WTC11 (cell line): ENCODE measurements around the gene IQGAP3. TPM values are rescaled to one million over a fixed set of nuclear protein-coding genes. Genes with fewer than 3 reads are reported as not detected.

Experiments
- ATAC-seq: fragments of 200-7000 bp; cut with Tn5 transposase; 2 replicates; pipeline ENCODE4 v1.10.0; 2021; ENCODE audit warnings: mild to moderate bottlenecking, moderate library complexity
- CTCF ChIA-PET: fragments of 300-600 bp; sonication (Branson Sonifier 250); formaldehyde crosslinking; loops from one replicate; lab custom pipeline; 2021; ENCODE audit warnings: antibody characterized with exemption; lab: Charles Lee
- POLR2A ChIA-PET: fragments of 350-600 bp; sonication (Branson Sonifier 250); formaldehyde crosslinking; loops from one replicate; lab custom pipeline; 2021; ENCODE audit warnings: antibody characterized with exemption; lab: Charles Lee
- DNase-seq: peaks from one replicate; pipeline ENCODE4 v3.0.0; 2021; ENCODE audit warnings: low spot score
- H3K27ac Mint-ChIP-seq: 2 replicates; pipeline ENCODE4 v1.8.0; 2021; ENCODE audit warnings: mixed read lengths
- H3K27me3 Mint-ChIP-seq: 2 replicates; pipeline ENCODE4 v1.8.0; 2021; ENCODE audit warnings: low read depth, mild to moderate bottlenecking, moderate library complexity, mixed read lengths
- H3K36me3 Mint-ChIP-seq: 2 replicates; pipeline ENCODE4 v1.8.0; 2021; ENCODE audit warnings: mixed read lengths
- H3K4me1 Mint-ChIP-seq: 2 replicates; pipeline ENCODE4 v1.8.0; 2022; ENCODE audit warnings: mixed read lengths
- H3K4me3 Mint-ChIP-seq: 2 replicates; pipeline ENCODE4 v1.8.0; 2021; ENCODE audit warnings: mild to moderate bottlenecking, moderate library complexity, mixed read lengths
- H3K9me3 Mint-ChIP-seq: 2 replicates; pipeline ENCODE4 v1.8.0; 2021; ENCODE audit warnings: mixed read lengths
- ARID4B ChIP-seq: sonication (generic); formaldehyde crosslinking; IDR thresholded peaks from 2 replicates; pipeline ENCODE4 v1.8.0; 2023; ENCODE audit warnings: missing genetic modification reagents, mild to moderate bottlenecking, borderline replicate concordance
- ATF2 ChIP-seq: sonication (generic); formaldehyde crosslinking; IDR thresholded peaks from 2 replicates; pipeline ENCODE4 v1.8.1; 2022; ENCODE audit warnings: low read depth, missing genetic modification reagents, borderline replicate concordance
- CREM ChIP-seq: sonication (generic); formaldehyde crosslinking; IDR thresholded peaks from 2 replicates; pipeline ENCODE4 v1.8.1; 2022; ENCODE audit warnings: mild to moderate bottlenecking, missing genetic modification reagents, moderate library complexity
- ELF4 ChIP-seq: sonication (generic); formaldehyde crosslinking; IDR thresholded peaks from 2 replicates; pipeline ENCODE4 v1.8.1; 2022; ENCODE audit warnings: low read depth, mild to moderate bottlenecking, moderate library complexity, missing genetic modification reagents
- FOXJ3 ChIP-seq: sonication (generic); formaldehyde crosslinking; IDR thresholded peaks from 2 replicates; pipeline ENCODE4 v1.9.0; 2021; ENCODE audit warnings: missing genetic modification reagents, mild to moderate bottlenecking, borderline replicate concordance
- FOXP4 ChIP-seq: sonication (generic); formaldehyde crosslinking; IDR thresholded peaks from 2 replicates; pipeline ENCODE4 v1.8.0; 2022; ENCODE audit warnings: mild to moderate bottlenecking, missing genetic modification reagents
- GTF2I ChIP-seq: fragments of 250-450 bp; sonication (Bioruptor Pico); conservative IDR thresholded peaks from 2 replicates; pipeline ENCODE4 v1.4.0; 2021; ENCODE audit warnings: mild to moderate bottlenecking
- HMGXB4 ChIP-seq: sonication (generic); formaldehyde crosslinking; IDR thresholded peaks from 2 replicates; pipeline ENCODE4 v1.8.1; 2023; ENCODE audit warnings: mild to moderate bottlenecking, moderate library complexity, missing genetic modification reagents
- IRF1 ChIP-seq: sonication (generic); formaldehyde crosslinking; IDR thresholded peaks from 2 replicates; pipeline ENCODE4 v1.8.0; 2023; ENCODE audit warnings: missing genetic modification reagents
- IRF2 ChIP-seq: sonication (generic); formaldehyde crosslinking; IDR thresholded peaks from 2 replicates; pipeline ENCODE4 v1.8.0; 2022; ENCODE audit warnings: low read depth, missing genetic modification reagents, borderline replicate concordance
- JAZF1 ChIP-seq: fragments of 250-450 bp; sonication (Bioruptor Pico); IDR thresholded peaks from 2 replicates; pipeline ENCODE4 v1.9.0; 2021; ENCODE audit warnings: moderate library complexity, mild to moderate bottlenecking, inconsistent platforms
- JUN ChIP-seq: sonication (generic); formaldehyde crosslinking; IDR thresholded peaks from 2 replicates; pipeline ENCODE4 v1.8.0; 2023; ENCODE audit warnings: mild to moderate bottlenecking, missing genetic modification reagents
- MAX ChIP-seq: sonication (generic); formaldehyde crosslinking; IDR thresholded peaks from 2 replicates; pipeline ENCODE4 v1.8.0; 2022; ENCODE audit warnings: mild to moderate bottlenecking, missing genetic modification reagents
- MLX ChIP-seq: sonication (generic); formaldehyde crosslinking; IDR thresholded peaks from 2 replicates; pipeline ENCODE4 v1.8.1; 2023; ENCODE audit warnings: mild to moderate bottlenecking, missing genetic modification reagents, moderate library complexity
- MYBL2 ChIP-seq: sonication (generic); formaldehyde crosslinking; IDR thresholded peaks from 2 replicates; pipeline ENCODE4 v1.8.1; 2023; ENCODE audit warnings: mild to moderate bottlenecking, moderate library complexity, missing genetic modification reagents
- SMAD3 ChIP-seq: sonication (generic); formaldehyde crosslinking; IDR thresholded peaks from 2 replicates; pipeline ENCODE4 v1.8.0; 2022; ENCODE audit warnings: missing genetic modification reagents, mild to moderate bottlenecking, borderline replicate concordance
- SOX15 ChIP-seq: fragments of 250-450 bp; sonication (Bioruptor Pico); IDR thresholded peaks from 2 replicates; pipeline ENCODE4 v1.9.0; 2021; ENCODE audit warnings: mild to moderate bottlenecking
- SP1 ChIP-seq: sonication (generic); formaldehyde crosslinking; conservative IDR thresholded peaks from 2 replicates; pipeline ENCODE4 v1.8.1; 2022; ENCODE audit warnings: missing genetic modification reagents
- USF1 ChIP-seq: sonication (generic); formaldehyde crosslinking; IDR thresholded peaks from 2 replicates; pipeline ENCODE4 v1.8.0; 2022; ENCODE audit warnings: mild to moderate bottlenecking, missing genetic modification reagents
- ZNF219 ChIP-seq: sonication (generic); formaldehyde crosslinking; IDR thresholded peaks from 2 replicates; pipeline ENCODE4 v1.8.0; 2023; ENCODE audit warnings: missing genetic modification reagents, mild to moderate bottlenecking, borderline replicate concordance
- ZNF263 ChIP-seq: sonication (generic); formaldehyde crosslinking; IDR thresholded peaks from 2 replicates; pipeline ENCODE4 v1.8.1; 2022; ENCODE audit warnings: low read depth, mild to moderate bottlenecking, moderate library complexity, missing genetic modification reagents
- total RNA-seq: library from RNA; stranded (reverse); gene quantifications from 3 replicates; pipeline ENCODE4 v1.2.3, GENCODE V29; 2021

Gene IQGAP3
- total RNA-seq, 1 experiment from 2014 or later, result 33.3 TPM

GRCh38 chr1:156509424-156510034, 62.8 kb downstream of the IQGAP3 start (continued):
- TF ChIP-seq HMGXB4 (CRISPR knock-in tag) (no peak), SP1 (CRISPR knock-in tag) (no peak), GTF2I (CRISPR knock-in tag) (no peak), ZNF219 (no peak), ARID4B (CRISPR knock-in tag) (no peak), ELF4 (no peak), SOX15 (CRISPR knock-in tag) (no peak), ZNF263 (CRISPR knock-in tag) (no peak), USF1 (CRISPR knock-in tag) (no peak), SMAD3 (CRISPR knock-in tag) (no peak), JUN (CRISPR knock-in tag) (no peak), MYBL2 (CRISPR knock-in tag) (no peak)
- TF ChIP-seq, all 79 proteins: peak for 0

- no peak for DNase-seq
- Mint-ChIP-seq H3K9me3 (no peaks in the 10 kb centered on the region), H3K27me3 (peaks cover 14% of the 10 kb centered on the region), H3K4me3 (no peak overlapping the region), H3K27ac (no peak overlapping the region), H3K4me1 (peaks cover 39% of the 10 kb centered on the region), H3K36me3 (no peaks in the 10 kb centered on the region)
- POLR2A ChIA-PET, result interaction anchor here (0.9 kb wide), 1 partner anchor 17 kb away, joined by 3 read pairs; no protein-coding TSS in a partner anchor
- CTCF ChIA-PET, result interaction anchor here (0.5 to 2.5 kb wide), 5 partner anchors 8 to 52 kb away, joined by 3 to 18 read pairs (median 4); no protein-coding TSS in a partner anchor
- no peak for ATAC-seq
- no peak for TF ChIP-seq JUN (CRISPR knock-in tag)
- TF ChIP-seq CREM (CRISPR knock-in tag), result no peak
- TF ChIP-seq IRF2 (CRISPR knock-in tag), result no peak
- TF ChIP-seq JAZF1 (CRISPR knock-in tag), result no peak
- no peak for TF ChIP-seq ATF2 (CRISPR knock-in tag)
- TF ChIP-seq MLX (CRISPR knock-in tag), result no peak
- TF ChIP-seq MAX (CRISPR knock-in tag), result no peak
- TF ChIP-seq IRF1 (CRISPR knock-in tag), result no peak
- no peak for TF ChIP-seq FOXJ3
- TF ChIP-seq GTF2I (CRISPR knock-in tag), result no peak
- TF ChIP-seq FOXP4 (CRISPR knock-in tag), result no peak
These were observed 63.5 kb downstream of the IQGAP3 start for GRCh38 chr1:156508955-156509234.
